K562 (cell line): Measurements from ENCODE around the gene SHFL. TPM values are rescaled to one million over a fixed set of nuclear protein-coding genes. Genes with fewer than 3 reads are reported as not detected.

Source experiments
- CSDE1 ChIP-seq, 2 experiments: fragments of 450-650 bp; IDR thresholded peaks; 2 replicates each; pipeline ENCODE4 v1.6.1; 2016; ENCODE audit warnings: mild to moderate bottlenecking in 1 of 2
- GABPB2 ChIP-seq: fragments of 250-450 bp; sonication (Bioruptor Pico); conservative IDR thresholded peaks from 2 replicates; pipeline ENCODE4 v1.5.1; 2021; ENCODE audit warnings: mild to moderate bottlenecking
- GTF2A2 ChIP-seq: IDR thresholded peaks from 2 replicates; pipeline ENCODE4 v1.6.1; 2016; ENCODE audit warnings: mild to moderate bottlenecking, missing genetic modification characterization, missing compliant biosample characterization
- RREB1 ChIP-seq: fragments of 250-450 bp; sonication (Bioruptor Pico); IDR thresholded peaks from 2 replicates; pipeline ENCODE4 v1.4.0; 2020
- ZBTB40 ChIP-seq, 2 experiments: fragments of 450-650 bp in 1 of 2; sonication (generic) in 1 of 2; formaldehyde crosslinking in 1 of 2; IDR thresholded peaks; 2 replicates each; pipeline versions ENCODE4 v1.7.1 to v1.9.0; 2016 to 2022; ENCODE audit warnings: inconsistent platforms in 1 of 2, mild to moderate bottlenecking in 1 of 2, missing genetic modification reagents in 1 of 2
- ZBTB43 ChIP-seq: sonication (generic); formaldehyde crosslinking; IDR thresholded peaks from 2 replicates; pipeline ENCODE4 v1.8.0; 2023; ENCODE audit warnings: mild to moderate bottlenecking, missing genetic modification reagents
- polyA plus RNA-seq, 8 experiments: library from polyadenylated mRNA; depleted of rRNA in 4 of 8; stranded (reverse) in 5 of 8; unstranded in 3 of 8; fragments of >200 nt; fragmentation: Nextera tagmentation in 2 of 8; fragmentation: Illumina TruSeq in 1 of 8; extraction: Ambion mirVana in 2 of 8; extraction: Trizol in 1 of 8; gene quantifications; 2 replicates each; pipeline versions ENCODE4 v1.2.1 to v1.2.3, GENCODE V29; 2011 to 2014; ENCODE audit warnings: inconsistent platforms in 1 of 8, missing spikeins in 1 of 8
- total RNA-seq, 7 experiments: library from RNA; depleted of rRNA in 6 of 7; stranded (reverse); fragments of >200 nt in 6 of 7; fragmentation: Illumina TruSeq in 2 of 7; extraction: Trizol in 2 of 7; gene quantifications; 2 replicates each; pipeline versions ENCODE4 v1.2.1 to v1.2.3, GENCODE V29; 2011 to 2021; ENCODE audit warnings: low replicate concordance in 1 of 7

SHFL gene
- total and polyA plus RNA-seq, 9 of the 15 experiments (the other 6 are each of a cell fraction or from before 2014, with no cell fraction given) = 1.5 to 25.7 (median 13.0) TPM

GRCh38 chr19:10095948-10096614 lies 10.0 kb downstream of the SHFL start (continued):
- TF ChIP-seq GABPB2 (no peak), RREB1 (no peak; the same call in 1 of the 2 replicates), ZBTB40 (IDR thresholded peaks at IDR 0.05) (no peak), ZBTB40 (CRISPR knock-in tag; IDR thresholded peaks at IDR 0.05) (no peak), CSDE1 (IDR thresholded peaks at IDR 0.05) (no peak), ZBTB43 (CRISPR knock-in tag) (no peak), GTF2A2 (tag) (no peak)
